H9 (cell line): ENCODE data around the gene RAB11A. TPM values are rescaled to one million over a fixed set of nuclear protein-coding genes. Genes with fewer than 3 reads are reported as not detected.

Source experiments
- DNase-seq: peaks from one replicate; pipeline ENCODE4 v3.0.0-alpha.2; 2017
- H2AFZ ChIP-seq: one replicate; pipeline ENCODE4 v1.6.1; 2013; ENCODE audit warnings: mild to moderate bottlenecking, low read length, control low read depth, moderate library complexity
- H2AK5ac ChIP-seq: 2 replicates; pipeline ENCODE4 v1.6.1; 2013; ENCODE audit warnings: low read length, control low read depth, mixed read lengths; ENCODE audit not compliant: insufficient read length
- H2BK120ac ChIP-seq: one replicate; pipeline ENCODE4 v1.6.1; 2013; ENCODE audit warnings: low read depth, mild to moderate bottlenecking, low read length, control low read depth, inconsistent platforms; ENCODE audit not compliant: poor library complexity, severe bottlenecking
- H2BK12ac ChIP-seq: 2 replicates; pipeline ENCODE4 v1.6.1; 2013; ENCODE audit warnings: low read length, control low read depth, mixed read lengths, low read depth; ENCODE audit not compliant: insufficient read length
- H2BK15ac ChIP-seq: 2 replicates; pipeline ENCODE4 v1.6.1; 2013; ENCODE audit warnings: low read depth, low read length, control low read depth
- H2BK20ac ChIP-seq: one replicate; pipeline ENCODE4 v1.6.1; 2013; ENCODE audit warnings: low read depth, mild to moderate bottlenecking, low read length, control low read depth, inconsistent platforms; ENCODE audit not compliant: poor library complexity, severe bottlenecking
- H2BK5ac ChIP-seq: 2 replicates; pipeline ENCODE4 v1.6.1; 2013; ENCODE audit warnings: low read length, control low read depth, mixed read lengths; ENCODE audit not compliant: insufficient read length
- H3K14ac ChIP-seq: 2 replicates; pipeline ENCODE4 v1.6.1; 2013; ENCODE audit warnings: low read length, control low read depth; ENCODE audit not compliant: insufficient read depth
- H3K18ac ChIP-seq: 2 replicates; pipeline ENCODE4 v1.6.1; 2013; ENCODE audit warnings: low read depth, mild to moderate bottlenecking, mixed read lengths, low read length, control low read depth; ENCODE audit not compliant: insufficient read length
- H3K23ac ChIP-seq: 2 replicates; pipeline ENCODE4 v1.6.1; 2013; ENCODE audit warnings: low read length, control low read depth, mixed read lengths, low read depth; ENCODE audit not compliant: insufficient read length
- H3K23me2 ChIP-seq: 2 replicates; pipeline ENCODE4 v1.6.1; 2013; ENCODE audit warnings: low read depth, mild to moderate bottlenecking, mixed read lengths, low read length, control low read depth; ENCODE audit not compliant: insufficient read length, poor library complexity, severe bottlenecking
- H3K27ac ChIP-seq: 2 replicates; pipeline ENCODE4 v1.5.1; 2013; ENCODE audit warnings: low read length, control low read depth, mixed read lengths, low read depth; ENCODE audit not compliant: insufficient read length
- H3K27me3 ChIP-seq: 2 replicates; pipeline ENCODE4 v1.6.1; 2013; ENCODE audit warnings: low read length, control low read depth, inconsistent platforms; ENCODE audit not compliant: insufficient read depth
- H3K4ac ChIP-seq: 2 replicates; pipeline ENCODE4 v1.6.1; 2013; ENCODE audit warnings: low read depth, mild to moderate bottlenecking, control low read depth, inconsistent platforms, low read length, moderate library complexity
- H3K4me1 ChIP-seq: 2 replicates; pipeline ENCODE4 v1.6.1; 2013; ENCODE audit warnings: low read length, control low read depth, inconsistent platforms; ENCODE audit not compliant: insufficient read depth
- H3K4me2 ChIP-seq: 2 replicates; pipeline ENCODE4 v1.6.1; 2013; ENCODE audit warnings: low read length, control low read depth, mixed read lengths; ENCODE audit not compliant: insufficient read length, insufficient read depth
- H3K56ac ChIP-seq: 2 replicates; pipeline ENCODE4 v1.6.1; 2013; ENCODE audit warnings: low read depth, mild to moderate bottlenecking, mixed read lengths, low read length, control low read depth; ENCODE audit not compliant: insufficient read length
- H3K79me1 ChIP-seq: 2 replicates; pipeline ENCODE4 v1.6.1; 2013; ENCODE audit warnings: low read depth, mild to moderate bottlenecking, moderate library complexity, low read length, control low read depth, inconsistent platforms; ENCODE audit not compliant: insufficient read depth, poor library complexity, severe bottlenecking
- H3K79me2 ChIP-seq: 2 replicates; pipeline ENCODE4 v1.6.1; 2013; ENCODE audit warnings: low read length, control low read depth, inconsistent platforms; ENCODE audit not compliant: insufficient read depth
- H3K9ac ChIP-seq: 2 replicates; pipeline ENCODE4 v1.6.1; 2013; ENCODE audit warnings: low read length, control low read depth, mixed read lengths; ENCODE audit not compliant: insufficient read length; ENCODE audit errors: extremely low read depth
- H3K9me3 ChIP-seq: one replicate; pipeline ENCODE4 v1.6.1; 2013; ENCODE audit warnings: low read depth, low read length, inconsistent platforms; ENCODE audit not compliant: control insufficient read depth
- H3T11ph ChIP-seq: one replicate; pipeline ENCODE4 v1.6.1; 2013; ENCODE audit warnings: mild to moderate bottlenecking, low read length, control low read depth, inconsistent platforms
- H4K20me1 ChIP-seq: one replicate; pipeline ENCODE4 v1.6.1; 2013; ENCODE audit not compliant: control insufficient read depth, insufficient read length, insufficient read depth
- H4K5ac ChIP-seq: 2 replicates; pipeline ENCODE4 v1.6.1; 2013; ENCODE audit warnings: low read depth, mild to moderate bottlenecking, mixed read lengths, low read length, control low read depth; ENCODE audit not compliant: insufficient read length
- H4K8ac ChIP-seq: replicated peaks from 2 replicates; pipeline ENCODE4 v1.6.1; 2013; ENCODE audit warnings: low read length, control low read depth, mixed read lengths, low read depth; ENCODE audit not compliant: insufficient read length
- H4K91ac ChIP-seq: 2 replicates; pipeline ENCODE4 v1.6.1; 2013; ENCODE audit warnings: low read depth, mild to moderate bottlenecking, moderate library complexity, mixed read lengths, low read length, control low read depth; ENCODE audit not compliant: insufficient read length
- H3K27ac Mint-ChIP-seq, 3 experiments: 2 replicates in 2 of 3; 3 replicates in 1 of 3; pipeline ENCODE4 v1.8.0; 2020 to 2021; ENCODE audit warnings: mixed read lengths in 3 of 3, mild to moderate bottlenecking in 1 of 3, moderate library complexity in 1 of 3
- H3K27me3 Mint-ChIP-seq: 2 replicates; pipeline ENCODE4 v1.8.0; 2021; ENCODE audit warnings: low read depth, mild to moderate bottlenecking, moderate library complexity, mixed read lengths
- H3K36me3 Mint-ChIP-seq, 3 experiments: 2 replicates in 2 of 3; 3 replicates in 1 of 3; pipeline ENCODE4 v1.8.0; 2020 to 2021; ENCODE audit warnings: low read depth in 3 of 3, mixed read lengths in 3 of 3; ENCODE audit not compliant: insufficient read depth in 1 of 3
- H3K4me1 Mint-ChIP-seq, 2 experiments: 2 replicates each; pipeline ENCODE4 v1.8.0; 2020; ENCODE audit warnings: mixed read lengths in 2 of 2
- H3K4me3 Mint-ChIP-seq, 2 experiments: 2 replicates in 1 of 2; 3 replicates in 1 of 2; pipeline ENCODE4 v1.8.0; 2020 to 2021; ENCODE audit warnings: mild to moderate bottlenecking in 2 of 2, mixed read lengths in 2 of 2, moderate library complexity in 1 of 2
- H3K9me3 Mint-ChIP-seq, 2 experiments: 2 replicates in 1 of 2; 3 replicates in 1 of 2; pipeline ENCODE4 v1.8.0; 2020; ENCODE audit warnings: mild to moderate bottlenecking in 2 of 2, mixed read lengths in 2 of 2, moderate library complexity in 1 of 2
- WGBS: extraction: QIAGEN DNeasy Blood & Tissue Kit; methylation state at CpG from one replicate; pipeline ENCODE4 v1.1.7; 2013; ENCODE audit warnings: missing lambda C conversion rate, low lambda C conversion rate, mixed read lengths; ENCODE audit not compliant: insufficient read length; ENCODE audit errors: extremely low coverage; 5-methylcytosine and 5-hydroxymethylcytosine counted together
- total RNA-seq: library from RNA; stranded (reverse); gene quantifications from 2 replicates; pipeline ENCODE4 v1.2.1, GENCODE V29; 2021
- TF ChIP-seq, protein P1 (sequence below): fragments of 200-600 bp; sonication (generic); conservative IDR thresholded peaks from 3 replicates; pipeline ENCODE4 v1.8.0; 2021; ENCODE audit warnings: antibody characterized with exemption, mild to moderate bottlenecking

Gene RAB11A
- total RNA-seq, 1 experiment from 2014 or later: 217 TPM

DNA sequence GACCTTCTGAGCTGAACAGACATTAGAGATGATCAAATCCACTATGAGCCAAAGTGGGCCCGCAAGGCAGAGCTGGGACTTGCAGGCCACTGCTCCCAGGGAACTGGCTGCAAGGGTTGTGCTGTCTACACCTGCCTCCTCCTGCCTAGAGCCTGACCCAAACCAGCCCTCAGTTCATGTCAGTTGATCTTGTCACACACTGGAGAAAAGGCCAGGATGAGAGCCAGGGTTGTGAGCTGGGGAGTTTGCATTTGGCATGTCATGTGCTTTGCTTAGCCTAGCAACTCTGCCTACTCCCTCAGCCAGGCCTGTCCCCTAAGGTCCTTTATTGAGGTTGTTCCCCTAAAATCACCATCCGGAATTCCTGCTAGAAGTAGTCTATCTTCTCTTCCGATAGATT lies 67.8 kb downstream of the RAB11A start:
- no peak overlapping the region for H3K14ac ChIP-seq
- H3K56ac ChIP-seq: no peak overlapping the region
- H2BK20ac ChIP-seq: no peak overlapping the region
- TF ChIP-seq, protein P1, sequence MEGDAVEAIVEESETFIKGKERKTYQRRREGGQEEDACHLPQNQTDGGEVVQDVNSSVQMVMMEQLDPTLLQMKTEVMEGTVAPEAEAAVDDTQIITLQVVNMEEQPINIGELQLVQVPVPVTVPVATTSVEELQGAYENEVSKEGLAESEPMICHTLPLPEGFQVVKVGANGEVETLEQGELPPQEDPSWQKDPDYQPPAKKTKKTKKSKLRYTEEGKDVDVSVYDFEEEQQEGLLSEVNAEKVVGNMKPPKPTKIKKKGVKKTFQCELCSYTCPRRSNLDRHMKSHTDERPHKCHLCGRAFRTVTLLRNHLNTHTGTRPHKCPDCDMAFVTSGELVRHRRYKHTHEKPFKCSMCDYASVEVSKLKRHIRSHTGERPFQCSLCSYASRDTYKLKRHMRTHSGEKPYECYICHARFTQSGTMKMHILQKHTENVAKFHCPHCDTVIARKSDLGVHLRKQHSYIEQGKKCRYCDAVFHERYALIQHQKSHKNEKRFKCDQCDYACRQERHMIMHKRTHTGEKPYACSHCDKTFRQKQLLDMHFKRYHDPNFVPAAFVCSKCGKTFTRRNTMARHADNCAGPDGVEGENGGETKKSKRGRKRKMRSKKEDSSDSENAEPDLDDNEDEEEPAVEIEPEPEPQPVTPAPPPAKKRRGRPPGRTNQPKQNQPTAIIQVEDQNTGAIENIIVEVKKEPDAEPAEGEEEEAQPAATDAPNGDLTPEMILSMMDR: no peak
- no peaks in the 10 kb centered on the region for H3K23me2 ChIP-seq
- H2BK5ac ChIP-seq: no peak overlapping the region
- H3K4me2 ChIP-seq: no peak overlapping the region
- no peak overlapping the region for H4K91ac ChIP-seq
- H3K79me2 ChIP-seq: no peaks in the 10 kb centered on the region
- Mint-ChIP-seq H3K4me1 (peaks cover 0 to 12% of the 10 kb centered on the region in 2 experiments; a peak in 2 of 4 replicates), H3K36me3 (no peaks in the 10 kb centered on the region), H3K9me3 (no peaks in the 10 kb centered on the region), H3K27me3 (peaks cover 1% of the 10 kb centered on the region), H3K27ac (no peak overlapping the region; a peak in 1 of 7 replicates), H3K4me3 (no peak overlapping the region)
- H4K20me1 ChIP-seq: no peaks in the 10 kb centered on the region
- H3K9ac ChIP-seq: no peak overlapping the region
- H3K4me1 ChIP-seq: no peaks in the 10 kb centered on the region
- H2BK15ac ChIP-seq: no peak overlapping the region
- H3K23ac ChIP-seq: no peak overlapping the region
- H3K27ac ChIP-seq: no peak overlapping the region
- H2BK120ac ChIP-seq: no peak overlapping the region
- H4K5ac ChIP-seq: no peak overlapping the region
- no peak overlapping the region for H3K4ac ChIP-seq
- no peak overlapping the region for H2AFZ ChIP-seq
- no peak for DNase-seq
- no peak overlapping the region for H3K18ac ChIP-seq
- no peak overlapping the region for H3T11ph ChIP-seq
- no peaks in the 10 kb centered on the region for H3K27me3 ChIP-seq
- no CpG with 5 or more reads among the region's 3 CpGs for WGBS
- no peak overlapping the region for H2AK5ac ChIP-seq
- no peaks in the 10 kb centered on the region for H3K79me1 ChIP-seq
- no peak overlapping the region for H2BK12ac ChIP-seq
- no peak overlapping the region for H4K8ac ChIP-seq
- H3K9me3 ChIP-seq: no peaks in the 10 kb centered on the region
